CD4-positive, alpha-beta T cell treated with Interleukin-17A for 4 hours (primary cell): Measurements from ENCODE around the gene PLD1.

Experiments
- DNase-seq: peaks from one replicate; pipeline ENCODE4 v3.0.0-alpha.2; 2020; ENCODE audit warnings: mixed read lengths

PLD1 gene

GRCh38 chr3:171813897-171814460 is 3.7 kb upstream of the PLD1 start:
- no peak for DNase-seq

- DNase-seq: no peak
These were observed 3.1 kb upstream of the PLD1 start for GRCh38 chr3:171813278-171813896.

GRCh38 chr3:171812811-171813210 is 2.5 kb upstream of the PLD1 start:
- no peak for DNase-seq

- DNase-seq: no peak
These were observed 1.6 kb upstream of the PLD1 start for GRCh38 chr3:171811913-171812335.

GRCh38 chr3:171811295-171811912 is 1.1 kb upstream of the PLD1 start:
- DNase-seq: no peak

GRCh38 chr3:171810629-171811294 is 479 bp upstream of the PLD1 start:
- no peak for DNase-seq

- DNase-seq: no peak
These were observed 747 bp downstream of the PLD1 start for GRCh38 chr3:171809611-171809860.

- DNase-seq: no peak
These were observed 2.5 kb downstream of the PLD1 start for GRCh38 chr3:171807806-171808205.

- DNase-seq: no peak
These were observed 3.1 kb downstream of the PLD1 start for GRCh38 chr3:171807129-171807675.

GRCh38 chr3:171806200-171807128 is 3.8 kb downstream of the PLD1 start:
- DNase-seq: no peak

- DNase-seq: no peak
These were observed 4.6 kb downstream of the PLD1 start for GRCh38 chr3:171805687-171806086.

GRCh38 chr3:171804618-171805389 is 5.5 kb downstream of the PLD1 start:
- no peak for DNase-seq

- no peak for DNase-seq
These were observed 7.2 kb downstream of the PLD1 start for GRCh38 chr3:171803044-171803443.

- no peak for DNase-seq
These were observed 7.7 kb downstream of the PLD1 start for GRCh38 chr3:171802590-171802956.

GRCh38 chr3:171801738-171802589 is 8.3 kb downstream of the PLD1 start:
- no peak for DNase-seq

- DNase-seq: no peak
These were observed 10.8 kb downstream of the PLD1 start for GRCh38 chr3:171799501-171799900.

GRCh38 chr3:171797873-171798272 is 12.4 kb downstream of the PLD1 start:
- no peak for DNase-seq

- DNase-seq: no peak
These were observed 13.0 kb downstream of the PLD1 start for GRCh38 chr3:171797265-171797679.

GRCh38 chr3:171796625-171797264 is 13.5 kb downstream of the PLD1 start:
- DNase-seq: no peak

GRCh38 chr3:171792531-171792930 is 17.8 kb downstream of the PLD1 start:
- no peak for DNase-seq

GRCh38 chr3:171791692-171792076 is 18.6 kb downstream of the PLD1 start:
- no peak for DNase-seq
